Effector CD4-positive, alpha-beta T cell (primary cell): ENCODE results near the gene FHDC1.

Source experiments
- DNase-seq: peaks from one replicate; pipeline ENCODE4 v3.0.0-alpha.2; 2020

FHDC1 gene

GRCh38 chr4:153014460-153014859, 78.3 kb downstream of the FHDC1 start:
- DNase-seq = no peak

GRCh38 chr4:153016592-153016991, 80.5 kb downstream of the FHDC1 start:
- DNase-seq = no peak

GRCh38 chr4:153018031-153018430, 81.9 kb downstream of the FHDC1 start:
- DNase-seq = no peak

GRCh38 chr4:153018684-153019083, 82.6 kb downstream of the FHDC1 start:
- DNase-seq = no peak

- DNase-seq = no peak
Observed at GRCh38 chr4:153019906-153020305, 83.8 kb downstream of the FHDC1 start.

GRCh38 chr4:153020457-153020856, 84.3 kb downstream of the FHDC1 start:
- no peak for DNase-seq

GRCh38 chr4:153021276-153021675, 85.2 kb downstream of the FHDC1 start:
- no peak for DNase-seq

- DNase-seq = no peak
Observed at GRCh38 chr4:153022241-153022715, 86.2 kb downstream of the FHDC1 start.

- DNase-seq = no peak
Observed at GRCh38 chr4:153023139-153023538, 87.0 kb downstream of the FHDC1 start.

GRCh38 chr4:153023692-153024394, 87.7 kb downstream of the FHDC1 start:
- no peak for DNase-seq

GRCh38 chr4:153024466-153024865, 88.3 kb downstream of the FHDC1 start:
- DNase-seq = no peak

- DNase-seq = no peak
Observed at GRCh38 chr4:153025406-153025805, 89.3 kb downstream of the FHDC1 start.

GRCh38 chr4:153026591-153027346, 90.6 kb downstream of the FHDC1 start:
- no peak for DNase-seq

- DNase-seq = no peak
Observed at GRCh38 chr4:153027866-153028265, 91.7 kb downstream of the FHDC1 start.

GRCh38 chr4:153028535-153028934, 92.4 kb downstream of the FHDC1 start:
- no peak for DNase-seq
